Mammary epithelial cell (primary cell): Measurements from ENCODE around the gene ARSB.

Experiments used
- EZH2 ChIP-seq: IDR thresholded peaks from 2 replicates; pipeline ENCODE4 v1.6.1; 2012; ENCODE audit warnings: low read length, inconsistent platforms, borderline replicate concordance
- TF ChIP-seq, protein P1 (sequence below), 2 donors: IDR thresholded peaks in 1 of 2; conservative IDR thresholded peaks in 1 of 2; 2 replicates each; pipeline ENCODE4 v1.5.1; 2011 to 2012; ENCODE audit warnings: inconsistent platforms in 2 of 2, low read length in 2 of 2, mild to moderate bottlenecking in 2 of 2, control low read depth in 1 of 2, low read depth in 1 of 2; ENCODE audit not compliant: insufficient read depth in 1 of 2; ENCODE audit errors: extremely low read depth in 1 of 2

DNA sequence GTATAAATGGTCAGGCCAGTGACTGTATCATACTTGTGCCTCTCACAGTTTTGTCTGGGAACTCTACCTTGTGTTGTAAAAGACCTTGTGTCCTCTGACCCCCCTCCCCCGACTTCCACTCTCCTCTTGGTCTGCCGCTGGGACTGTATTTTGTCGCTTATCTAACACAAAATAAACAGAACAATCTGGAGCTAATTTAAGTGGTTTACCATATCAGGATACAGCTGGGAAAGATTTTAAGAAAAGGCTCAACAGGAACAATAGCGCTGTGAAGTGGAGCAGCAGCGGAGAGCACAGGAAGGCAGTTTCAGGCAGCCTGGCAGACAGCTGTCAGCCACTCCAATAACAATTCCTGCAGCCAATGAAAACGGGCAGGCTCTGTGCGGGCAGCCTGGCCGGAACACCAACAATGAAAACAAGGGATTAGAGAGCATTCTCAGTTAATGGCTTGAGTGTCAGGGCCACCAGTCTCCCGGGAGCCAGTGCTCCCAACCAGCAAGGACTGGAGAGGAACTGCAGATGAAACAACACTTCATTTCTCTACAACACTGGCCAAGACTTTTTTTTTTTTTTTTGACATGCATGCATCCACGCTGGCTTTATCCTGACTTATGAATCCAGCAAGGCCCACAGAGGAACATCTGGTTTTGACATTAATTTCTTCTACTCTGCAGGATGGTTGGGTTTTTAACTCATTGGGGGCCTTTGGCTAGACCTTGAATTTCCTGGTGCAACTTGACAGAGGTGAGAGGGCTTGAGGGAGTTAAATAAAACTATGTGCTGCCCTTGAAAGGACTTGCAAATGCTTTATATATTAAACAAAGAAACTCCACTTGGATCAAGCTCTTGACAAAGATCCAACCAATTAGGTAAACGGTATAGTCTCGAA, 76.7 kb downstream of the ARSB start:
- TF ChIP-seq, protein P1, sequence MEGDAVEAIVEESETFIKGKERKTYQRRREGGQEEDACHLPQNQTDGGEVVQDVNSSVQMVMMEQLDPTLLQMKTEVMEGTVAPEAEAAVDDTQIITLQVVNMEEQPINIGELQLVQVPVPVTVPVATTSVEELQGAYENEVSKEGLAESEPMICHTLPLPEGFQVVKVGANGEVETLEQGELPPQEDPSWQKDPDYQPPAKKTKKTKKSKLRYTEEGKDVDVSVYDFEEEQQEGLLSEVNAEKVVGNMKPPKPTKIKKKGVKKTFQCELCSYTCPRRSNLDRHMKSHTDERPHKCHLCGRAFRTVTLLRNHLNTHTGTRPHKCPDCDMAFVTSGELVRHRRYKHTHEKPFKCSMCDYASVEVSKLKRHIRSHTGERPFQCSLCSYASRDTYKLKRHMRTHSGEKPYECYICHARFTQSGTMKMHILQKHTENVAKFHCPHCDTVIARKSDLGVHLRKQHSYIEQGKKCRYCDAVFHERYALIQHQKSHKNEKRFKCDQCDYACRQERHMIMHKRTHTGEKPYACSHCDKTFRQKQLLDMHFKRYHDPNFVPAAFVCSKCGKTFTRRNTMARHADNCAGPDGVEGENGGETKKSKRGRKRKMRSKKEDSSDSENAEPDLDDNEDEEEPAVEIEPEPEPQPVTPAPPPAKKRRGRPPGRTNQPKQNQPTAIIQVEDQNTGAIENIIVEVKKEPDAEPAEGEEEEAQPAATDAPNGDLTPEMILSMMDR (conservative IDR thresholded peaks at IDR 0.05 in 1 of 2, IDR thresholded peaks at IDR 0.05 in 1 of 2; ENCODE audit: extremely low read depth in 1 of 2, insufficient read depth in 1 of 2, low read depth in 1 of 2, low read length in 2 of 2): no peak
- no peak for TF ChIP-seq EZH2
